Measurements from ENCODE around the gene U2SURP.

DNA sequence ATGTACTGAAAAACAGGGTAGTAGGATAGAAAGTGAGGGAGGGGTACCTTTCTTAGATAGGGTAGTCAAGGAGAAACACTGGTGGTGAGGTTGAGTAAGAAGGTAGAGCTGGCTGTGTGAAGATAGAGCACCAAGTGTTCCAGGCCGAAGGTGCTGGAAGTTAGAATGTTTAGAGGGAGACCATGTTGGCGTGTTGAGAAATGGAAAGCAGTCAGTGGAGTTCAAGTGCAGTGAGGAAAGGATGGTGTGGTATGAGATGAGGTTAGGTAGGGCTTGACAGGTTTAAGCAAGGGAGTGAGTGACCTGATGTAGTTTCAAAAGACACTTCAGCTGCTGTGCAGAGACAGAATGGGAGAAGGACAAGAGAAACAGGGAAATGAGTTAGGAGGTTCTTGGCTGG lies 64.0 kb downstream of the U2SURP start:
- TF ChIP-seq, protein P1, sequence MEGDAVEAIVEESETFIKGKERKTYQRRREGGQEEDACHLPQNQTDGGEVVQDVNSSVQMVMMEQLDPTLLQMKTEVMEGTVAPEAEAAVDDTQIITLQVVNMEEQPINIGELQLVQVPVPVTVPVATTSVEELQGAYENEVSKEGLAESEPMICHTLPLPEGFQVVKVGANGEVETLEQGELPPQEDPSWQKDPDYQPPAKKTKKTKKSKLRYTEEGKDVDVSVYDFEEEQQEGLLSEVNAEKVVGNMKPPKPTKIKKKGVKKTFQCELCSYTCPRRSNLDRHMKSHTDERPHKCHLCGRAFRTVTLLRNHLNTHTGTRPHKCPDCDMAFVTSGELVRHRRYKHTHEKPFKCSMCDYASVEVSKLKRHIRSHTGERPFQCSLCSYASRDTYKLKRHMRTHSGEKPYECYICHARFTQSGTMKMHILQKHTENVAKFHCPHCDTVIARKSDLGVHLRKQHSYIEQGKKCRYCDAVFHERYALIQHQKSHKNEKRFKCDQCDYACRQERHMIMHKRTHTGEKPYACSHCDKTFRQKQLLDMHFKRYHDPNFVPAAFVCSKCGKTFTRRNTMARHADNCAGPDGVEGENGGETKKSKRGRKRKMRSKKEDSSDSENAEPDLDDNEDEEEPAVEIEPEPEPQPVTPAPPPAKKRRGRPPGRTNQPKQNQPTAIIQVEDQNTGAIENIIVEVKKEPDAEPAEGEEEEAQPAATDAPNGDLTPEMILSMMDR (IDR thresholded peaks at IDR 0.05; ENCODE audit: low read depth, low read length, poor library complexity, severe bottlenecking): no peak
- no peak for TF ChIP-seq EZH2phosphoT487 (IDR thresholded peaks at IDR 0.05; ENCODE audit: borderline replicate concordance, low read length)

Data from DOHH2 (cell line).